GM18498 (cell line): ENCODE results near the gene PNMA8A.
"Not testable (repeated sequence)": the region's sequence is repeated elsewhere in the genome, so short reads cannot be mapped to it uniquely, and the experiment has no call there.

Source experiments
- ATAC-seq: cut with Tn5 transposase; IDR thresholded peaks from one replicate; pipeline ENCODE4 v1.9.1; 2021; ENCODE audit warnings: mild to moderate bottlenecking, moderate library complexity; ENCODE audit not compliant: unreplicated experiment

PNMA8A gene, protein sequence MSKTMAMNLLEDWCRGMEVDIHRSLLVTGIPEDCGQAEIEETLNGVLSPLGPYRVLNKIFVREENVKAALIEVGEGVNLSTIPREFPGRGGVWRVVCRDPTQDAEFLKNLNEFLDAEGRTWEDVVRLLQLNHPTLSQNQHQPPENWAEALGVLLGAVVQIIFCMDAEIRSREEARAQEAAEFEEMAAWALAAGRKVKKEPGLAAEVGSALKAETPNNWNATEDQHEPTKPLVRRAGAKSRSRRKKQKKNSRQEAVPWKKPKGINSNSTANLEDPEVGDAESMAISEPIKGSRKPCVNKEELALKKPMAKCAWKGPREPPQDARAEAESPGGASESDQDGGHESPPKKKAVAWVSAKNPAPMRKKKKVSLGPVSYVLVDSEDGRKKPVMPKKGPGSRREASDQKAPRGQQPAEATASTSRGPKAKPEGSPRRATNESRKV

DNA sequence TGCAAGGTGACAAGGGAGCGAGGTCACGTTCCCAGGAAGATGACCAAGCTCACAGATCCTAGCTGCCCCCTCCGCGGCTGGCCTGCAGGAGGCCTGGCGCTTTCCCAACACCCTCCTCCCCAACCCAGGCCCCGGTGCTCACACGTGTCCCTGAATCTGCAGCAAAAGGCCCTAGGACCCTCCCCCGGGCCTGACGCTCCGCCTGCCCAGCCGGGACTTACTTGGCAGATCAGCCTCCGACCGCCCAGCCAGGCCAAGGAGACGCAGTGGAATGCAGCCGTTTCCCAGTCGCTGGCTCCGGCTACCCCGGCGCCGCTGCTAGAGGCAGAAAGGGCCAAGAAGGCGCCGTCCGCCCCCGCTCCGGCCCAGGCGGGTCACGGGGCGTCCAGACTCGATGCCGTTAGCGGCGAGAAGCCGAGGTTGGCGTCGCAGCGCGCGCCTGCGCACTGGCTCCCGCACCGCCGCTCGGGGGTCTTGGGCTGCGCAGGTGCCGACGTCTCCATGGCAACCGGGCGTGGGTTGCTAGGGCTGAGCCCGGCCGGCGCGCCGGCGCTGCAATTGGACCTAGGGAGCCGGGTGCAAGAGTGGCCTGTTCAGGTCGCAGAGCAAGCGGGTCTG is at the start of gene PNMA8A:
PNMA8A (minus strand) TSS at position 448 of the 618 bp plus-strand sequence. CDS start 528 bp downstream, outside the sequence.
- ATAC-seq, result no peak

DNA sequence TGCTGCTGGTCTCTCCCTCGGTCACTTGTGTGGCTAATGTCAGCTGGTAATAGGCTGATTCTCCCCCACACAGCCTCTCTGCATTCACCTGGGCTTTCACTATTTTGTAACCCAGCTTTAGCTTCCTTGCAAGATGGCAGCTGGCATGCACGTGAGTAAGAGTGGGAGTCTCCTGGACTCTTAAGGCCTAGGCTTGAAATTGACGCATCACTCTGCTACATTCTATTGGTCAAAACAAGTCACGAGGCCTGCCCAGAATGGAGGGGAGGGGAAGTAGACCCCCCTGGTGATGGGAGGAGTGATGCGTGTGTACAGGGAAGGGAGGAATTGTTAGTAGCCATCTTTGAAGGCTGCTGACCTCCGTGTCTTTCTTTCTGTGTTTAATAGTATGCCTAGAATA is 49.3 kb upstream of the PNMA8A start:
- ATAC-seq, result no peak

DNA sequence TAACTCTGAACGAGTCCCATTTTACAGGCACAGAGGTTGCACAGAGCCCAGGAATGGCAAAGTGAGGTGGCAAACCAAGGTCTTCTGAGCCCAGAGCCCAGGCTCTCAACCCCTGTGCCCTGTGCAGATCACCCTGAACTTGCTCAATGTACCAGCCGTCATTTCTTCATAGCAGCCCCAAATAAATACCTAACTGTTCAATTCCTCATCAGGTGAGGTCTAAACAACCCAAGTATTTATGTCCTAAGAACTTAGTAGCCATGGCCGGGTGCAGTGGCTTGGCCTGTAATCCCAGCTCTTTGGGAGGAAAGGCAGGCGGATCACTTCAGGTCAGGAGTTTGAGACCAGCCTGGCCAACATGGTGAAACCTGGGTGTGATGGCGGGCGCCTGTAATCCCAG is 46.1 kb upstream of the PNMA8A start:
- ATAC-seq, result no peak

DNA sequence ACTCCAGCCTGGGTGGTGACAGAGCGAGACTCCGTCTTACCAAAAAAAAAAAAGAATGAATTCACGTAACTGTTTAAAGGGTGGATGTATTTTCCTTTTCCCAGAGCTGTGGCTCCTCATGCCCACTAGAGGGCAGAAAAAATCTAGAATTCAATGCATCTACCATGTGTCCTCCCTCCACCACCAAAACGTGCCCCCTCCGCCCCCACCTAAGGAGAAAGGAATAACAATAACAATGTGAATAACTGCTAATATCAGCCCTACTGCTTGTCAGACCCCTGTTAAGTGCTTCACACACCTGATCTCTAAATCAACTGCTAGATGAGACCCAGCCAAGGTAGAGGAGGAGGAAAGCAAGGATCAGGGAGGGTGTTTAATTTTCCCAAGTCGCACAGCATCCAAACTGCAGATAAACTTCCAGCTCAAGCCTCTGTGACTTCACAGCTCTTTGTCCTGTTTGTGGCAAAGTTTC is 44.6 kb upstream of the PNMA8A start:
- no peak for ATAC-seq

DNA sequence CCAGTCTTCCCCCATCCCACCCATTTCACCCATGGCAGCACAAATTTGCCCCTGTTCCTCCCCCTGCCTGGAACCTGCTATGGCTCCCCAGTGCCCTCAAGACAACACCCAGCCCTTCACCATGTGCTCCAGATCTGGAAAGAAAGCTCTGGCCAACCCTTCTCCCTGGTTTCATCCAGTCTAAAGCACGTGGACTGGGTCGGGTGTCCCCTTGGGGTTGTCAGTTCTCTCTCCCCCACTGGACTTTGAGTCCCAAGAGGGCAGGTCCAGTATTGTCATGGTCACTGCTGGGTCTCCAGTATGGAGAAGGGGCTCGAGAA is 43.9 kb upstream of the PNMA8A start:
- ATAC-seq, result no peak

DNA sequence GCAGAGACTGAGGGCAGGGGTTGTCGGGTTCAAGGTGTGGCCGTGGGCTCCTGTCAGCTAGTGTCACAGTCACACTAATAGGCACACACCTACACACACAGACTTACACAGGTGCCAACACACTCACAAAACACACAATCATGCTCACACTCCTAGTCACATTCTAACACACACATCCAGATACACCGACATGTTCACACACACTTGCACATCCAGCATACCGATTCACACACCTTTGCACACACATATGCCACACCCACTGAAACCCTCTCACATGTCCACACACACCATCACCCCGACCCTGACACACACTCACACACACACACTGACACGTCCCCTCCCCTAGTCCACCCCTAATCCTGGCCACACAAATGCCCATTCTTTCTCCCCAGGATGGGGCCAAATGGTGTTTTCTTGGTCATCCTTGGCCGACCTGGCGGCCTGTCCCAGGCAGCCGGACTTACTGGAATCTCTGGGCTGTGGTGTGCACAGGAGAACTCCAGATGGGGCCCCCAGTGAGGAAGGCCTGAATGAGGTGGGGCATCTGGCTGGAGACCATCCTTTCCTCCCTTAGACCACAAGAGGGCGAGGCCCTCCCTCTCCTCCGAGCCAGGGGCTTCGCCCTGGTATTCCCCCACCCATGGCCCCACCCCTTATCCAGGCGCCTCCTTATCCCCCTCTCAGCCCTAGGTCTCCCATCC is 43.4 kb upstream of the PNMA8A start:
- no peak for ATAC-seq

DNA sequence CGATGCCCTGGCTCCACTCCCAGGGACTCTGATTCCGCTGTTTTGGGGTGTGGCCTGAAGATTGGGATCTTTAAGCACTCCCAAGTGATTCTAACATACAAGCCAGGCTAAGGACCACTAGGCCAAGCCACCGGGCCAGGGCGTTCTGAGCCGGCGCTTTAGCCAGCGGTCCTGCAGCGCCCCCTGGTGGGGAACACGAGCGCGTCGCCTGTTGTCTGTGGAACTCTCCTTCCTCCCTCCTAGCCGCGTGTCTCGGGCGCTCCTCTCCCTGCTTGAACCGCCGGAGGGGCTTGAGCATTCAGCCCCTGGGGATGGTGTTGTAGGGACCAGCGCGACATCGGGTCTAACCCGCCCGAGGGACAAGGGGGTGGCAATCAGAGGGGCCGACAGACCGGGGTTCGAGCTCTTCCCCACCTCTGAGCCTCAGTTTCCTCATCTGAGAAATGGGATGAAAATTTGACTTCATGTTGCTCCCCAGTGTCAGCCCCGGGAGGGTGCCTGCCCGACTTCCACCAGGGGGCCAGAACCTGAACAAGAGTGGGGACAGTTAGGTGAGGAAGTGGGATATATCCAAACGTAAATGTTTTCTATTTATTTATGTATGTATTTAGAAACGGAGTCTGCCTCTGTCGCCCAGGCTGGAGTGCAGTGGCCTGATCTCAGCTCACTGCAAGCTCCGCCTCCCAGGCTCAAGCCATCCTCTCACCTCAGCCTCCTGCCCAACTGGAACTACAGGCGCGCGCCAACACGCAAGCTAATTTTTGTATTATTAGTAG is 42.3 kb upstream of the PNMA8A start:
- no peak for ATAC-seq

DNA sequence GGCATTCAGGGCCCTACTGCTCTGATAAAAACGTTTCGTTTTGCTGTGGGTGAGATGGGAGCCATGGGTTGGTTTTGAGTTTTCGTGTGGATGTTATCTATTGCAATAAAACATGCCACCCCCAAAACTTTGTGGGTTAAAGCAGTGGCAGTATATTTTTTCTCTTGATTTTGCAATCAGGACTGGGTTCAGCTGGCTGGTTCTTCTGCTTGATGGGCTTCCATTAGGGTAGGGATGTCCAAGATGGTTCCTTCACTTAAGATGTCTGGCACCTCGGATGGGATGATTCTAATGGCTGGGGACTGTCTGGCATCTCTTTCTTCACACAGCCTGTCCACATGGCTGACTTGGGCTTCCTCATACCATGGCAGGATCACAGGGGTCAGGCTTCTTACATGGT is 39.9 kb upstream of the PNMA8A start:
- no peak for ATAC-seq

DNA sequence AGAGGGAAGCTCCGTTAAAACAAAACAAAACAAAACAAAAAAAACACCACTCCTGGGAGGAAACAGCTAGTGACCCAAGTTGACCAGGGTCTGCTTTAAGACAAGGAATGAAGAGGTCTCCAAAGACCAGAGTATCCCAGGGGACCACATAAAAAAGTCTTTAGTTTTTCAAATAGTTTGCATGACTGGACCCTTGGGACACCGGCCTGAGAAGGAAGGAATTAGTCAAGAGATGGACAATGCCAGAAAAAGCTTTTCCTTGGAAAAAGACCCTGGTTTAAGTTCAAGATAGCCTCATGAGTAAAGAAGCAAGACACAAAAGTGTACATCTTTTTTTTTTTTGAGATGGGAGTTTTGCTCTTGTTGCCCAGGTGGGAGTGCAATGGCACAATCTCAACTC is 36.8 kb upstream of the PNMA8A start:
- ATAC-seq, result no peak

DNA sequence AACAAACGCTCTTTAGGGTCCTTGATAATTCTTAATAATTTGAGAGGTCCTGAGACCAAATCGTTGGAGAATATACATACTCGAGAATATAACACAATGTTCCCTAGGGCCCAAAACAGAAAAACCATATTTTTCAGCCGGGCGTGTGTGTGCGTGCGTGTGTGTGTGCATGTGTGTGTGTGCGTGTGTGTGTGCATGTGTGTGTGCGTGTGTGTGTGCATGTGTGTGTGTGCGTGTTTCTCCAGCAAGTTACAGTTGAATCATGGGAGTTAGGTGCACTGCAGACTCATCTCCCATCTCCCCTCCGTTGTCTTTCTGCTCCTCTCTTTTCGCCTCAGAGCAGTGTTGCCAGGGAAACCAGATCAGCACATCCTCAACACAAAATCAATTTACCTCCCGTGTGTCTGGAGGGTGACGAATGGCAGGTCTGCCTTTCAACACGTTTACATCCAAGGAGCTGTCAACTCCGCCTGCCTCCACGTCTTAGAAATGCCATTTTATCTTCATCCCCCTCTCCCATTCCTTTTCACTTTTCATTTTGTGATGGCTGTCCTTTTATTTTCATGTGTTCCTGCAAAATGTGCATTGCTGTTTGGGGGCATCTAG is 32.6 kb upstream of the PNMA8A start:
- ATAC-seq, result no peak

DNA sequence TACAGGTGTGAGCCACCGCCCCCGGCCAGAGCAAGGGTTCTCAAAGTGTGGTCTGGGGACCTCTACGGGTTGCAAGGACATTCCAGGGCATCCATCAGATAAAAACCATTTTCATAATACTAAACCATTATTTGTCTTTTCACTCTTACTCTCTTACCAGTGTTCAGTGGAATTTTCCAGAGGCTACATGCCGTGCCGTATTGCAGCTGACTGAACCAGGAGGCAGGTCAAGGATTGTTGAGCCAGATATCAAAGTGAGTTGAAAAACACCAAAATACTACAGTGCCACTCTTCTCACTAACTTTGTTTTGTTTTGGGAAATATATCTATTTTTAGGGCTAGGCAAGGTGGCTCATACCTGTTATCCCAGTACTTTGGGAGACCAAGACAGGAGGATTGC is 31.5 kb upstream of the PNMA8A start:
- ATAC-seq, result no peak

DNA sequence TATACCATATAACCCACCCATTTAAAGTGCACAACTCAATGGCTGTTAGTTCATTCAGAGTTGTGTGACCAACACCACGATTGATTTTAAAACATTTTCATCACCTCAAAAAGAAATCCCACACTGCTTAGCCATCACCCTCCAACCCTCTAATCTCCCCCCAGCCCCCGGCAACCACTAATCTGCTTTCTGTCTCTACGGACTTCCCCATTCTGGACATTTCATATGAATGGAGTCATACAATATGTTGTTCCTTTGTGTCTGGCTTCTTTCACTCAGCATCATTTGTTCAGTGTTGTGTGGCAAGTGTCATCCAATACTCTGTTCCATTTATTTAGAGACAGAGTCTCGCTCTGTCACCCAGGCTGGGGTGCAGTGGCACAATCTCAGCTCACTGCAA is 28.3 kb upstream of the PNMA8A start:
- ATAC-seq, result no peak

DNA sequence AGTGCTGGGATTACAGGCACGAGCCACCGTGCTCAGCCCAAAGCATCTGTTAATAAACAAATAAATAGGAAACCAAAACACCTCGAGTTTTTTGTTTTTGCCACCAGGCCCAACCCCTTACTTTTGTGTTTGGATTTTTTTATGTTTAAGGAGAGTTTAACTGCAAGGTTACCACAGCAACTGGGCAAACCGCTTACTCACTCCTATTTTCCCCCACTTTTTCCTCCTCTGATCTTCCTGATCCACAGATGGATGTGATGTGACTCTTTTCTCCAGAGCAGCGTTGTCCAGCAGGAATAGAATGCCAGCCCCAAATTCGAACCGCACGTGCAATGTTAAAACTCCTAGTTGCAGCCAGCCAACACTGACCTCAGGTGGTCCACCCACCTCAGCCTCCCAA is 26.4 kb upstream of the PNMA8A start:
- ATAC-seq, result no peak

DNA sequence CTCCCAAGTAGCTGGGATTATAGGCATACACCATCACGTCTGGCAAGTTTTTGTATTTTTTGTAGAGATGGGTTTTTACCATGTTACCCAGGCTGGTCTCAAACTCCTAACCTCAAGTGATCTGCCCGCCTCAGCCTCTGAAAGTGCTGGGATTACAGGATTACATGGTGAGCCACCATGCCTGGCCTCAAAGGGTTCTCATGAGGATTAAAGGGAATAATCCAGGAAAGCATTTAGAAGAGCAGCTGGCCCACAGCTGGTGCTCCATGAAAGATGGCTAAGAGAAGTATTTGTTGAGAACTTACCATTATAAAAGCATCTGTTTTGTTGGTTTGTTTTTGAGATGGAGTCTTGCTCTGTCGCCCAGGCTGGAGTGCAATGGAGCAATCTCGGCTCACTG is 25.5 kb upstream of the PNMA8A start:
- not testable (repeated sequence) for ATAC-seq

DNA sequence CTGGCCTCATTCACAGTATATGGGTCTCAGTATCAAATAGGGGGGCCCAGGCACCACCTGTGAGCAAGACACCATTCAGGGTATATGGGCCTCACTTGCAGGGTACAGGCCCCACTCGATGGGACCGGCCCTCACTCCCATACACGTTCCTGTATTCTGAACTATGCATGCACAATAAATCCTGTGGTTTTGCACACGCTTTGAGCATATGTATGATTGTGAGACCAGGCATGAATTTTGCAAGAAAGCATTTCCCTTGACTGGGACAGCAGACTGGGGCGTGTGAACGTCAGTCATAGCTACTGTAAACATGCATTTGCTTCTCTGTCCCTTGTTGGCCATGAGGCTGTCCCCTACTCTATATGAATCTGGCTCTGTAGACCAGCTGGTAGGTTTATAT is 24.9 kb upstream of the PNMA8A start:
- ATAC-seq, result no peak

DNA sequence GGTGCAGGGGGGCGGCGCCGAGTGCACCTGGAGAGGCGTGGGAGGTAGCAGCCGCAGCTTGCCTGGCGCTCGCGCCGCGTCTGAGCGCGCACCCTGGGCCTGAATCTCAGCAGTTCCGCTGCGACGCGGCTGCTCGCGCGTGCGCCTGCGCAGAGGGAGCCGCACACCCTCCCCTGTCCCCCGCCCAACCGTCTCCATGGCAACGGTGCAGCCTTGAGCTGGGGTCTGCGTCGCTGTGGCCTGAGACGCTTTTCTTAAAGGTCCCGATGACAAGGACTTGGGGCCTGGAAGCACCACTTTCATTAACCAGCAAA is 24.4 kb upstream of the PNMA8A start, which contains the start of gene PNMA8B:
PNMA8B (minus strand) TSS at position 82 of the 314 bp plus-strand sequence. CDS start 402 bp downstream, outside the sequence.
- no peak for ATAC-seq

DNA sequence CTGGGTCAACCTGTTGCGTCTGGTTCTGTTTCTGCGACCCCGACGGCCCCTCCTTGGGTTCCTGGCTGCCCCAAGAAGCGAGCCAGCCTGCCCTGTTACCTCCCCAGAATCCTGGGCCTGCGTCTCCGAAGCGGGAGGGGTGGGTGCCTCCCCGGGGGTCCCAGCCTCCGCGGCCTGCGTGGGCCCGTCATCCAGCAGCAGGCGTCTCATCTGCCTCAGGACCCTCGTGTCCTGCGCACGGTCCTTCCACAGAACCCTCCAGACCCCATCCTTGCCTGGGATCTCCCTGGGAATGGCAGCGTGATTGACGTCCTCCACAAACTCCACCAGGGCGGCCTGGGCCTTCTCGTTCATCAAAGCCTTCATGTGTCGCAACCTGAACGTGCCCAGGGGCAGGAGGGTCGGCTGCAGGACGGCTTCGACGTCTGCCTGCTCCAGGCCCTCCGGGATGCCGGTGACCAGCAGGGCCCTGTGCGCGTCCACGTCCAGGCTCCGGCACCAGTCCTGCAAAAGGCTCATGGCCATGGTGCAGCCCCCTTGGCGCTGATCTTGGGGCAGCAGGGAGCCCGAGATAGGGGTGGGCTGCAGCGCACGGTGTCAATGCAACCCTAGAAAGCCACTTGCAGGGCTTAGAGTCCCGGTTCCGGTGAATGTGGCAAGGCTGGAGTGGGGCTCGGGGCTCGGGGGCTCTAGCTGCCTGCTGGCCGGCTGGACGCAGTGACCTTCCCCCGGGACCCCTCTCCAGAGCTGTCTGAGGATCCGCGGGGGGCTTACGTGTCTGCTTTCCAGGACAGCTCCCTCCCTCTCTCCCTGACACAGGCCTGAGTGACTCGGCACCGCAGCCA is 23.8 kb upstream of the PNMA8A start:
- ATAC-seq, result no peak

DNA sequence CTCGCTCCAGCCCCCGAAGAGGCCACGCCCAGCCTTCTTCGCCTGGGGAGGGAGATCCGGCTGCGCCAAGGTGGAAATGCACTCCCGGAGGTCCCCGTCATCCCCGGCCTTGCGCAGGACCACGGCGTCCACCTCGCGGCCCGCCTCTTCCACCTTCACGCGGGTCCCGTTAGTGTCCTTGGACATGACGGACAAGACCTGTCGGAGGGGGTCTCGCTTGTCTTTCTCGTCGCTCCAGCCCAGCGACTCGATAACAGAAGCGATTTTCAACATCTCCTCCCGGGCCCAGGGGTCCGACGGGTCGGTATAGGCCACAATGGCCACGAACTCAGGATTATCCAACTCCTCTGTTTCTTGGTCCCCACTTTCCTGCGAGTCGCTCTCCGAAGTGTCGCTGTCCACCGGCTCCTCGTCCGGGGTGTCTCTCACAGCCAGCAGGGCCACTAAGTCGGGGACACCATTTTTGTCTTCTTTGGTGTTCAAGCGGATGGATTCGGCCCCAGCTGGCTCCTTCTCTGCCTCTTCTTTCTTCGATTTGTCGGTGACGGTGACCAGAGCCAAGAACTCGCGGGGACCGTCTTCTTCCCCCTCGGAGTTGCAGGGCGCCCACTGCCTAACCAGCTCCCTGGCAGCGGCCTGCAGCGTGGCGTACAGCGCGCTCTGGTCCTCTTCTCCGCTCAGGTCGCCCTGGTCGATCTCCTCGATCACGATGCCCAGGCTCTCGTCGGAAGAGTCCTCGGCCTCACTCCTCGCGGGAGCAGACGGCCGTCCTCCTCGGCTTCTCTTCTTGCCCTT is 23.0 kb upstream of the PNMA8A start:
- ATAC-seq, result no peak
